HG03460 (cell line): ENCODE data around the gene C22orf42.
"Not testable (repeated sequence)": the region's sequence is repeated elsewhere in the genome, so short reads cannot be mapped to it uniquely, and the experiment has no call there.

Experiments
- ATAC-seq: cut with Tn5 transposase; IDR thresholded peaks from one replicate; pipeline ENCODE4 v1.9.1; 2021; ENCODE audit not compliant: unreplicated experiment

The C22orf42 gene

DNA sequence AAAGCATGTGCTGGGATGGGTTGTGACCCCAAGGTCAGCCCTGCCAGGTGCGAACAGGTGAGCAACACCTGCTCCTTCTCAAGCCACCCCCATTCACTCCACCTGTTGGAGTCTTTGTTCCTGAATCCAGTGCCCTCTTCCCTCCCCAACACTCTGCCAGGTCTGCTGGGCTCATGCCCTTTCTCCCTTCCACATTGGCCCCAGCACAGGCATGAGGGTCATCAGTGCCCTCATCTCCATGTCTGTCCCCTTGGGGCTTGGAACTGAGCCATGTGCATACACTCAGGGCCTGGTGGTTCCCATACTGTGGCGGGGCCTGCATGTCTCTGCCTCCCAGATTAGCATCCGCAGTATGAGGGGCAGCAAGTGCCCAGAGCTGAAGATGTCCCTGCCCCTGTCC lies 26.7 kb upstream of the C22orf42 start:
- ATAC-seq, result no peak

DNA sequence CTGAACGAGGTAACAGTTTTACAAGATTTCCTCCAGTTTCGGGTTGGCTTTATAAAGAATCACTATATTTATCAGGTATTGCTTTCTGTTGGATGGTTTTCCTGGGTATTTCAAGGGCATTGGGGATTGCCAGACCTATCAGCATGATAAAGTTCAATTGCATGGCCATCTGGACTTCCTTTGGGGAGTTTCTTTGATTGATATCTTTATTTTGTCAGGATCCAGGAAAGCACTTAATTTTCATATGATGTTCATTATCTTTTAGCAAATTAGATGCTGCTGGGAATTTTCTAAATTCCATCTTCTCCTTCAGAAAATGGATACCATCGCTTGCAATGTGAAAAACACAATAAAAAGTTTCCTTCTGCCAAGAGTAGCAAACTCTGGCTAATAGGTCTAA lies 24.5 kb upstream of the C22orf42 start:
- ATAC-seq, result no peak

DNA sequence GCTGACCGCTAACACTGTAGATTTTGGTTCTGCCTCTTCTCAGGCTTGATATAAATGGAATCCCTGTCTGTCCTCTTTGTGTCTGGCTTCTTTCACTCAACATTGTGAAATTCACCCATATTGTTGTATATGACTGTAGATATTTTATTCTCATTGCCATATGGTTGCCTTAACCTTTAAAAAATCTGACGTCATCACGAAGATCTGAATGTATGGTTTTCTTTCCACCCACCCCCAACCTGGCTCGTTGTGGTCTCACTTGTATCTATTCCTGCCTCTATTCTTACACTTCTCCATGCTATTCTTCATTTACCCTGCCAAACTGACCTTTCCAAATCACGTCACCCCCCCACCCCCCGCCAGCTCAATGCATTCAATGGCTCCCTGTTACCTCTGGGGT lies 21.9 kb upstream of the C22orf42 start:
- no peak for ATAC-seq

DNA sequence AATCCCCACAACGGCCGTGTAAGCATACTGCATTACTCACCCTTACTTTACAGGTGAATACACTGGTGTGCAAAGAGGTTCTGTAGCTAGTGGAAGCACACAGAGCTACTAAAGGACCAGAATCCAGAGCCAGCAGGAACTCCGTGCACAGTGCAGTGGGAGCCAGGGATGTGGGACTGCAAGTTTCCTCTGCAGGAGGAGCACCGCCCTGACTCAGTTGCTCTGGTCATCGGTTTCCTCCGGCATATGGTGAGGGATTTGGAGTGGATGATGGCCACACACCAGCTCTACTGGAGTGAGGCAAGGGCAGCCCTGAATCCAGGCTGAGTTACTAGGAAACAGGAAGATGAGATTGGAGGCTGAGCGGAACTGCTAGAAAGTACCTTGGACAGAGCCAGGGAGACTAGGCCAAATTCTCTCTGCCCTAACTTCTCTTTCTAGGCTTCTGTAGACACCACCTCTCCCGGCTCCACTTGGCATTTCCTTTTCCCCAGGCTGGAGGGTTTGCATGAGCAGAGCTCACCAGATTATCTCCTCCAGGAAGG lies 18.2 kb upstream of the C22orf42 start:
- no peak for ATAC-seq

DNA sequence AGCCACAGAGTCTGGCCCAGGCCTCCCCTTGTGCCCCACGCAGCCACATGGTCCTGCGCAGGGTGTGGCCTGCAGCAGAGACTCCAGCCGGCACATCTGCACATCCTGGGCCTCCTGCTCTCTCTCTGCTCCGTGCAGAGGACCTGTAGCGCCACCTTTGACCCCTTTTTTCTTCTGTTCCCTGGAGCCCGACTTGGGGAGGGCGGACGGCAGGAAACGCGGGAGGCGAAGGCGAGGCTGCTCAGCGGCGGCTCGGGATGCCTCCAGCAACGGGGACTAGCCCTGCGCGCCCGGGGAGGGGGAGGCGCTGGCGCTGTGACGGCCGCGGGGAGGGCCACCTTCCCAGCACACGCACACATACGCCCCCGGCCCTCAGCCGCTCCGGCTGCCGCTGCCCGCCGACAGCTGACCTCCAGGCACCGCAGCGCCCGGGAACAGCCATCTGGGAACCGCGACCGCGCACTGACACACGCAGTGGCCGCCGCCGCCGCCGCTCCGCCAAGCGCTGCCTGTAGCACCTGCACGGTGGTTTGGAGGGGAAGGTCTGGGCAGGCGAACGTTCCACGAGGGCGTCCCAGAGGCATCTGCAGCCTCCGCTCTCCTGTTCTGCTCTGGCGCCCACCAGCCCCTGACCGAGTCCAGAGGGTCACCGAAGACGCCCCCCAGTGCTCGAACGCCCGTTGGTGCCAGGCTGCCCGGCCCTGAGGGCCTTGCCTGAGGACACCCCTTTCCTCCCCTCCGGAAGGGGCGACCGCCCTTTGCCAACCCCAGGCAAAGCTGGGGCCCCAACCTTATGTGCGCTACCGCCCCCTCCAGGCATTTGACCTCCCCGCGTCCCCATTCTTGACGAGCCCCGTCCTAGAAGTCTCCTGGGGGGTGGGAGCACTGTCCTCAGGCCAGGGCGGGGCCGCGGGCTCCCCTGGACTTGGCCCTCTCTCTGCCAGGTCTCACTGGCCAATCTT lies 16.9 kb upstream of the C22orf42 start:
- no peak for ATAC-seq

DNA sequence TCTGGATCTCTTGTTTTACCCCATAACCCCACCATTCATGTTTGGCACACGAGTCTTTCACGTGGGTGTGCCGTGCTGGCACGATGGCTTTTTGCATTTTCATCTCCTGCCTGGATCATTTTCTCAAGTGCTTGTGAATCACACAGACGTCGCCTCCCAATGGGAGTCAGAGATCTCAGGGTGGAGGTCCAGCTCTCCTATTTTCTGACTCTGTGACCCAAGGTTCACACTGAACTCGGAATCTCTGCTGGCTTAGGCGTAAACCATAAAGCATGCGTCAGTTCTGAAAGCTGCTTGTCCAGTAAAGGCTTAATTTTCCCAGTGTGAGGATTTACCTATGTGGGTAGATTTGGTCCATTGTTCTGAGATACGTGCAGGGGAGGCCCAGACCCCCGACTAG lies 16.0 kb upstream of the C22orf42 start:
- no peak for ATAC-seq

DNA sequence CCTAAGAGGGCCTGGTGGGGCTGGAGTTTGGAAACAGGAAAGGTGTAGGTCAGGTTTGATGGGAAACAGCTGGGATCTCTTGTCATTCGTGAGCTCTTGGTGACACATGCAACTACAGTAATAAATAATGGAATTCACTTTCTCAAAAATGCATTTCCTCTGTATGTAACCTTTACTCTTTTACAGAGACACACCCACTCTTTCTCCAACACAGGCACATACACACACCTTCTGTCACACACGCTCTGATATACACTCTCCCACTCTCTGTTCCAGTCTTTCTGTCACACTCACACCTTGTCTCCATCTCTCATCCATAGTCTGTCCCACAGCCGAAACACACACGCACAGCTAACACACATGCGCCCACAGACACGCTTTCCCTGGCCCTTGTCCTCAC lies 6.6 kb upstream of the C22orf42 start:
- ATAC-seq, result no peak

DNA sequence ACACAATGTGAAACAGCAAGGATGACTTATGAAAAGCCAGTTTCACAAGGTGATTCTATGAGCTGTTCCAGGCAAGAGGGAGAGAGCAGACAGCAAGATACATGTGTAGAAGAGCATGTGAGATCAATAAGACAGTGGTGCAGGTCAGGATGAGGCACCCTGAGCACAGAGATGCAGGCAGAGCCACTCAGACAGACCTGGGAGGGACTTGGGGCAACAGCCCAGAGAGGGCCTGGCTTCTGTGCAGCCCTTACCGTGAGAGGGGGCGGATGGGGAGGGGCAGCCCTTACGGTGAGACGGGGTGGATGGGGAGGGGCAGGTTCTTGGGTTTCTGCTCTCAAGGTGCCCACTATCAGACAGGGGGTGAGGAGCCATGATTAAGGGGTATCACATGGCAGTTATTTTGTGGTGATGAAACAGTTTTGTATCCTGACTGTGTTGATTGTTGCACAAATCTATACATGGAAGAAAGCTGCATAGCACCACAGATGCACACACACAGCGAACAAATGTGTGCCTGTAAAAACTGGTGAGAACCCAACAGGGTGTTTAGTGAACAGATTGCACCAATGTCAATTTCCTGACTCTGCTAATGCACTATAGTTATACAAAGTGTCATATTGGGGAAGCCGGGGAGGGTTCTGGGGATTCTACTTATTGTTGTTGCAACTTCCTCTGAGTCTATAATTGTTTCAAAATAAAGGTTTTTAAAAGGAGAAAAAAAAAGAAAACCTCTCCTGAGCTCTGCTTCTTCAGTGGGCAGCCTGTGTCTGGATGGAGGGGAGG lies 5.2 kb upstream of the C22orf42 start:
- ATAC-seq, result no peak

DNA sequence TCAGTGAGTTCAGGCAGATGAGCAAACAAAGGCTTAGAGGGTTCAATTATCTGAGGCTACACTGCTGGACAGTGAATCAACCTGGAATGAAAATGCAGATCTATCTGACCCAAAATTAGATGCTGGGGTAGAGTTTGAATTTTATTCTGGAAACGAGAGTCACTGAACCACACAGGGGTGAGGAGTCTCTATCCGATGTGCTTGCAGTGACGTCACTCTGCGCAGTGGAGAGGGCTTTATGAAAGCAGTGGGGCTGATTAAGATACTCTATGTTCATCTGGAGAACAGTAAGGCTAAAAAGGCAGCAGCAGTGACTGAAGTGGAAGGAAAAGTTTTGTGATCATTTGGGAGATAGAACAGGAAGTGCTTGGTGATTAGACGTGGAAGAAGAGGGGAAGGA lies 1.3 kb upstream of the C22orf42 start:
- ATAC-seq, result not testable (repeated sequence)

DNA sequence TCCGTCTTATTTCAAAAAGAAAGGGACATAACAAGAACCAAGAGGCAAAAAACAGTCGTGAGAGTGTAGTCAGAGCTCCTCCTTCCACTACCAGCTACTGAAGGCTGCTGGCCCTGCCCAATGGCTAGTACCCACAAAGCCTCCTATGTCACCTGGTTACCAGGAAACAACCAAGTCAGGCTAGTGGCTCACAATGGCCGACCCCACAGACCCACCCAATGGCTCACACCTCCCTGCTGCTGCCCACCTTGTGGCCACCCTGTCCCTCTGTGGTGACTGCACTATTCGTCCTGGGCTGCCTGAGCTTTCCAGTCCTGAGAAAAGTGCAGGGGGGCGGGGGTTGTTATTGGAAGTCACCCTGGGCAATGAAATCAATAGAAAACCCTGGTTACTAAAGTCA lies 1.5 kb downstream of the C22orf42 start:
- not testable (repeated sequence) for ATAC-seq

DNA sequence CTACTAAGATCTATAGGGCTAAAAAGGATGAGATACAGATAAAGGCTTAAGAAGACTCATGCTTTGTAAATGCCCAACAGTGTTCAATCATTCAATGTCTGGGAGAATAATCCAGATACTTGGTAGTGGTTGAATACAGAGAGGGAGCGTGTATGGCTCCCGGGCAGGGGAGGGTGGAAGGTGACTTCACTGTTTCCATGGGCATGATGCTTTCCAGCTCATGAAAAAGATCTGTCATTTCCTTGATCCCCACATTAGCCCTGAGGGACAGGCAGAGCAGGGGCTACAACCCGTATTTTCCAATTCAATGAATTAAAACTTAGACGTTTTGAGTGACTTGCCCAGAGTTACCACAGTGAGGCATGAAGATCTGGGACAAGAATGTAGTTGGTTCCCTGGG lies 4.4 kb downstream of the C22orf42 start:
- not testable (repeated sequence) for ATAC-seq

DNA sequence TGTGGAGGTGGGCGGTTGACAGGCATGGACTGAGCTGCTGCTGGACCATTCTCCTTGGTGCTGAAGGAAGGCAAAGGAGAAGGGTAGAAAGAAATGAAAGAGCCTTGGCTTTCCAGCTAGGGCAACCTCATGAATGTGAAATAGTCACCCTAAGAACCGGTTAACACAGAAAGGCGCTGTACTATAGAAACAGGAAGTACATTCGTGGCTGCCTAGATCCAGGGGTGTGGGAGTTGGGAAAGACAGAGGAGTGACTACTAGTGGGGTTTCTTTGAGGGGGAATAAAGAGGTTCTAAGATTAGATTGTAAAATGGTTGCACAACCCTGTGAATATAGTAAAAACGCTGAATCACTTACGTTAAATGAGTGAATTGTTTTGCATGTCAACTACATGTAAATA lies 7.5 kb downstream of the C22orf42 start:
- ATAC-seq, result not testable (repeated sequence)

DNA sequence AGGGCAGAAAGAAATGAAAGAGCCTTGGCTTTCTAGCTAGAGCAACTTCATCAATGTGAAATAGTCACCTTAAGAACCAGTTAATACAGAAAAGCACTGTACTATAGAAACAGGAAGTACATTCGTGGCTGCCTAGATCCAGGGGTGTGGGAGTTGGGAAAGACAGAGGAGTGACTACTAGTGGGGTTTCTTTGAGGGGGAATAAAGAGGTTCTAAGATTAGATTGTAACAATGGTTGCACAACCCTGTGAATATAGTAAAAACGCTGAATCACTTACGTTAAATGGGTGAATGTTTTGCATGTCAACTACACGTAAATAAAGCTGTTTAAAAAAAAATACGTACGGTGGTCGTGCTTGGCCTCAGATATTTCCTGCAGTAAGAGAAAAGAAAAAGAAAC lies 8.5 kb downstream of the C22orf42 start:
- not testable (repeated sequence) for ATAC-seq

DNA sequence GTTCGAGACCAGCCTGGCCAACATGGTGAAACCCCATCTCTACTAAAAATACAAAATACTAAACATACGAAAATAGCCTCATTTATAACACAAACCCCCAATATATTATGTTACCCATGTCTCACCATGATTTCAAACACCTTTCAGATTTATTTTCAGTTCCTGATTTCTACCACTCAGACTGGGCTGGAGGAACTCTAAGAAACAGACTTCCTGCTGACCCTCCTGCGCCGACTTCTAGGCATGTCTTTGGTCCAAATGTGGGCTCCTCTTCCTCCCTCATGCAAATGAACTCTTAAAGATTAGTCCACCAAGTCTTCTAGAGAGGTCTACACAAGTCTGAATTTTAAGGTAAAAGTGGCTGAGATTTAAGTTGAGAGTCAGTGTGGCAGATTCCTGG lies 10.7 kb downstream of the C22orf42 start:
- not testable (repeated sequence) for ATAC-seq

DNA sequence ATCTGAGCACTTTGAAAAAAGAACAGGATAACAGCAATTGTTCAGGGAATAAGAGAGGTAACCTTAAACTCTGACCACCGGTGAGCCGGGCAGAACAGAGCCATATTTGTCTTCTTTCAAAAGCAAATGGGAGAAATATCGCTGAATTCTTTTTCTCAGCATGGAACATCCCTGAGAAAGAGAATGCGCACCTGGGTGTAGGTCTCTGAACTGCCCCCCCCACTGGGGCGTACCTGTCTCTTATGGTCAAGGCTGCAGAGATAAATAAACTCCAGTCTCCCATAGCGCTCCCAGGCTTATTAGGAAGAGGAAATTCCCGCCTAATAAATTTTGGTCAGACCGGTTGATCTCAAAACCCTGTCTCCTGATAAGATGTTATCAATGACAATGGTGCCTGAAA lies 12.0 kb downstream of the C22orf42 start:
- ATAC-seq, result not testable (repeated sequence)

DNA sequence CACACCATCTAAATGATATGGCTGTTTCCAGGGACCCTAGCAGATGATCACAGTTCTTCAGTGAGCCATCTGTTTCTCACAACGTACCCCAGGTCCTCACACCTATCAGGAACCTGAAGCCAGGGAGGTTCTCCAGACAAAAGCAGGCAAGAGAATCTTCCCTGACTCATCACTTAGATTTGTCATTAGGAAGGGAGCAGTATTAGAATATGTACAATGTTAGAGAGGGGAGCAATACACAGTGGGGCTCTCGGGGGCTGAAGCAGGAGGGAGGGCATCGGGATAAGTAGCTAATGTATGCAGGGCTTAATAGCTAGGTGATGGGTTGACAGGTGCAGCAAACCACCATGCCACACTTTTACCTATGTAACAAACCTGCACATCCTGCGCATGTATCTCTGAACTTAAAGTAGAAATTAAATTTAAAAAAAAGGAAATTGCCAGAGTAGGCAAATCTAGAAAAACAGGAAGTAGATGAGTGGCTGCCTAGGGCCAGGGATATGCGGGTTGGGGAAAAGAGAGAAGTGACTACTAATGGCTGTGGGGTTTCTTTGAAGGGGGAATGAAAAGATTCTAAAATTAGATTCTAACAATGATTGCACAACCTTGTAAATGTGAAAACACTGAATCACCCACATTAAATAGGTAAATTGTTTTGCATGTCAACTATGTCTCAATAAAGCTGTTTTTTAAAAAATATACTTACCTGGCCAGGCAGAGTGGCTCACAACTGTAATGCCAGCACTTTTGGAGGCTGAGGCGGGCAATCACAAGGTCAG lies 14.4 kb downstream of the C22orf42 start:
- no peak for ATAC-seq

DNA sequence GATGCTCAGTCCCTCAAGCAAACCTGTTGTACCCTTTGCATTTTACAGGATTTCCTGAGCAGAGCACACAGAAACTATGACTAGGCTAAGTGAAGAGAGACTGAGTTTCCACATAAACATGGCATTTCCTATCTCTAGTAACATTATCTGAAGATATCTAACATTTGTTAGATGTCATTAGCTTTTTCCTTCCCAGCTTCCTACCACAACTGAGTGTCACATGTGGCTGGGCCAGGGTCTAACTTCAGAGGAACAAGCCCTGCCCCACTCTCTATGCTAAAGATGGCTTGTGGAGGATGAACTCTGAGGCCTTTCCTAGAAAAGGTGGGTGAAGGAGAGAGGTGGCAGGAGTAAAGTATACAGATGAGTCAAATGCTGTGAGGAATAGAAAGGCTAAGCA lies 16.5 kb downstream of the C22orf42 start:
- ATAC-seq, result no peak

DNA sequence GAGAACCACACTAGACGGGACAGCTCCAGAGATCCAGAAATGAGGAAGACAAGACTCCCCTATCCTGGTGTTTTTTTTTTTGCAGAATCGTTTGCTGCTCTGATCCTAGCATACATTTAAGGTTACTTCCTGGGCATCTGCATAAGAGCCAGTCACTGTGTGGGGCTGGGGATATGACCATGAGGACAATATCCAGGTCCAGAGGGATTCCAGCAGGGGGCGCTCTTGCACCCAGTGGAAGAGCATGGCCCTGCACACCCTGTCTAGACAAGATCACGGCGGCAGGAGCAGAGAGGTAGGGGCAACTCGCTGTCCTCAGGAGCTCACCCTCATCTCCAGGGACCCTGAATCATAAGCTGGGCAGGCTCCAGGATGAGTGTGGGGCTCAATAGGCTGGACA lies 18.4 kb downstream of the C22orf42 start:
- ATAC-seq, result not testable (repeated sequence)

DNA sequence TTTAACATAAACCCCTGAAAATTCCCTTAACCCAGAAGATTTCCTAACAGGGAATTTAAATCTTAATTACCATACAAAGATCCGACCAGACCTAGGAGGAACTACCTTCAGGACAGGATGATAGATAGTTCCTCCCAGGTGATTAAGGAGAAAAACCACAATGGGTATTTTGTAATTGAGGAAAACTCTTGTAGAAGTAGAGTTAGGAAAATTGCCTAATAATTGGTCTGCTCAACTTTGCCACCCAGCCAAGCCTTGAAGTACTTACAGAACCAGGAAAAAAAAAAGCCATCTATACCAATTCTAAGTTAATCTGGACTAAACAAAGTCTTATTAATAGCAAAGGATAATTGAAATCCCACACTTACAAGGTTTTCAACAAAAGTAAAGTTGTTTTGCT lies 20.5 kb downstream of the C22orf42 start:
- not testable (repeated sequence) for ATAC-seq

DNA sequence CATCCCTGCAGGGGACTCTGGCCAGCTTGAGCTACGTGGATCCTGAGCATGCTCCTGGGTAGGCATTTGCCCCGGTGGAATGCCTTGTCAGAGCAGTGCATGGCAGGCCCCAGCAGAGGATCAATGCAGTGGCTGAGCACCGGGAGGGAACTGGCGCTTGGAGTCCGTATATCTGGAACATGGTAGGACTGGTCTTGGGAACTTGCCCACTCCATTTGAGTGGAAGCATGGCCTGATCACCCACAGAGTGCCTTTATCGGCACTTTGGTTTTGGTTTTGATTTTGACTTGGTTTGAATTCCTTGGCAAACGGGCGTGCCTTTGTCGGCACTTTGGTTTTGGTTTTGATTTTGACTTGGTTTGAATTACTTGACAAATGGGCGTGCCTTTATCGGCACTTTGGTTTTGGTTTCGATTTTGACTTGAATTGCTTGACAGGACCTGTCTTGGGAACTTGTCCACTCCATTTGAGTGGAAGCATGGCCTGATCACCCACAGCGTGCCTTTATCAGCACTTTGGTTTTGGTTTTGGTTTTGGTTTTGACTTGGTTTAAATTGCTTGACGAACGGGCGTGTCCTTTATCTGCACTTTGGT lies 21.3 kb downstream of the C22orf42 start:
- ATAC-seq, result not testable (repeated sequence)

DNA sequence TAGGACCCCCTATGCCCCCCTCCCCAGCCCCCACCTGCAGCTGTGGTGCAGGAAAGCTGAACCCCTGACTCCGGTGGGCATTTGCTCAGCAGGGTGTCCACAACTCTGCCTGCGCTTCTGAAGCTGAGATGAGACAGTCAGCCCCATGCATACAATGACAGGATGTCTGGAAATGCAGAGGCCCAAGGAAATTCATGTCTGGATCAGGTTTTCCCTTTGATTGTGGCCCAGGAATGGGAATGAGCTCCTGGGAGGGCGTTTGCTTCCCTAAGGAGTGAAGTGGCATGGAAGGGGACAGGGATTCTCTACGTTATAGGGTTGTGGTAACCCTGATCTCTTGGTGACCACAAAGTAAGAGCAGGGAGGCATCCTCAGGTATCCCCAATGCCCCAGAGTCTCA lies 22.2 kb downstream of the C22orf42 start:
- not testable (repeated sequence) for ATAC-seq
